H1 (cell line): ENCODE results near the gene GLTP. TPM values are rescaled to one million over a fixed set of nuclear protein-coding genes. Genes with fewer than 3 reads are reported as not detected.

Experiments used
- EZH2 ChIP-seq: fragments of 200-600 bp; sonication (generic); IDR thresholded peaks from 2 replicates; pipeline ENCODE4 v1.7.1; 2012; ENCODE audit warnings: low read depth, mild to moderate bottlenecking, moderate library complexity, low read length, inconsistent platforms; ENCODE audit not compliant: severe bottlenecking
- ZNF274 ChIP-seq: IDR thresholded peaks from 2 replicates; pipeline ENCODE4 v1.7.0; 2012; ENCODE audit warnings: low read length, borderline replicate concordance; ENCODE audit errors: extremely low read depth
- polyA plus RNA-seq, 7 experiments: library from polyadenylated mRNA; depleted of rRNA in 3 of 7; stranded (reverse) in 5 of 7; unstranded in 2 of 7; fragments of >200 nt in 5 of 7; fragments of 200-250 nt in 2 of 7; gene quantifications; 1 replicate in 5 of 7; 2 replicates in 1 of 7; 4 replicates in 1 of 7; pipeline versions ENCODE4 v1.2.1 to v1.2.3, GENCODE V29; 2011 to 2013; ENCODE audit warnings: missing spikeins in 2 of 7, mixed read lengths in 2 of 7
- total RNA-seq: library from RNA; stranded (reverse); fragmentation: NEBNext Ultra II Directional; extraction: Animal tissue kit (Norgen Biotek cat#: 25700); gene quantifications from 2 replicates; pipeline ENCODE4 v1.2.1, GENCODE V29; 2021

Gene GLTP
- total and polyA plus RNA-seq, 2 of the 8 experiments (the other 6 are each of a cell fraction or from before 2014, with no cell fraction given) = 9.8 to 26.1 TPM

- TF ChIP-seq EZH2 (no peak), ZNF274 (no peak)
Measured at GRCh38 chr12:109883461-109883860, 3.1 kb upstream of the GLTP start (continued).
